ENCODE results near the gene FGF18. TPM values are rescaled to one million over a fixed set of nuclear protein-coding genes. Genes with fewer than 3 reads are reported as not detected.

FGF18 gene
- total and polyA plus RNA-seq, 2 of the 4 experiments (the other 2 are of a cell fraction) = 0.15 TPM; not detected in 1

- POLR2A ChIA-PET (ENCODE audit: unreplicated experiment) = no interaction called here
These were observed 57.3 kb downstream of the FGF18 start for GRCh38 chr5:171476701-171477100.

More at GRCh38 chr5:171476701-171477100, 57.3 kb downstream of the FGF18 start:
- Histone ChIP-seq H3K9me3 (ENCODE audit: control insufficient read depth, insufficient read depth, low read length) (no peaks in the 10 kb centered on the region), H3K23ac (ENCODE audit: low read depth, low read length) (no peak overlapping the region), H2AK5ac (ENCODE audit: low read depth, low read length) (no peak overlapping the region), H3K27ac (ENCODE audit: insufficient read depth, low read length) (no peak overlapping the region), H3K79me1 (ENCODE audit: low read depth in 1 of 2, low read length in 2 of 2) (no peaks in the 10 kb centered on the region), H3K27me3 (ENCODE audit: control insufficient read depth, insufficient read depth, low read length) (peaks cover 12% of the 10 kb centered on the region), H2AFZ (replicated peaks; ENCODE audit: low read length, poor library complexity) (no peak overlapping the region), H3K4me1 (ENCODE audit: control insufficient read depth, insufficient read depth, low read length) (peaks cover 4% of the 10 kb centered on the region; the same call in 1 of the 2 replicates), H4K5ac (ENCODE audit: low read depth, low read length) (no peak overlapping the region), H3K4ac (ENCODE audit: low read depth, low read length) (no peak overlapping the region), H4K8ac (ENCODE audit: low read depth in 2 of 2, low read length in 2 of 2) (no peak overlapping the region), H3K18ac (ENCODE audit: low read depth, low read length) (no peak overlapping the region), H3K14ac (replicated peaks; ENCODE audit: low read depth, low read length) (no peak overlapping the region), H3K36me3 (ENCODE audit: control insufficient read depth, insufficient read depth, low read length) (no peaks in the 10 kb centered on the region), H3K4me3 (ENCODE audit: insufficient read depth, low read depth, low read length) (no peak overlapping the region), H3K4me2 (ENCODE audit: low read depth, low read length) (no peak overlapping the region), H2BK15ac (ENCODE audit: low read depth, low read length) (no peak overlapping the region), H2AK9ac (replicated peaks; ENCODE audit: low read depth, low read length, poor library complexity) (no peak overlapping the region), H2BK20ac (ENCODE audit: low read depth, low read length) (no peak overlapping the region), H3K56ac (ENCODE audit: extremely low read depth, insufficient read depth, low read length) (no peak overlapping the region), H3K9me1 (ENCODE audit: insufficient read depth, low read length) (no peaks in the 10 kb centered on the region), H4K20me1 (ENCODE audit: insufficient read depth, low read length) (no peaks in the 10 kb centered on the region), H4K91ac (ENCODE audit: insufficient read depth, low read depth, low read length) (no peak overlapping the region), H3K9ac (ENCODE audit: low read depth, low read length) (no peak overlapping the region), H2BK120ac (ENCODE audit: low read depth, low read length) (no peak overlapping the region), H2BK5ac (ENCODE audit: low read depth, low read length, poor library complexity, severe bottlenecking) (no peak overlapping the region)
- DNase-seq (no peak), ATAC-seq (ENCODE audit: low read depth) (no peak)
- no TSS peak for BruUV-seq (replicated peaks)
- CTCF ChIA-PET = no interaction called here
- no peak for TF ChIP-seq MXI1 (IDR thresholded peaks at IDR 0.05; ENCODE audit: borderline replicate concordance, low read depth, low read length)
- TF ChIP-seq SMC3 (IDR thresholded peaks at IDR 0.05; ENCODE audit: low read depth, low read length) = no peak
- no peak for TF ChIP-seq BHLHE40 (IDR thresholded peaks at IDR 0.05; ENCODE audit: low read depth, low read length)
- no peak for TF ChIP-seq MAZ (IDR thresholded peaks at IDR 0.05; ENCODE audit: borderline replicate concordance, low read depth, low read length)
- no peak for TF ChIP-seq NFE2L2 (IDR thresholded peaks at IDR 0.05; ENCODE audit: low read depth, low read length)
- no peak for TF ChIP-seq RCOR1 (IDR thresholded peaks at IDR 0.05; ENCODE audit: insufficient replicate concordance, low read length)
- TF ChIP-seq, protein P1, sequence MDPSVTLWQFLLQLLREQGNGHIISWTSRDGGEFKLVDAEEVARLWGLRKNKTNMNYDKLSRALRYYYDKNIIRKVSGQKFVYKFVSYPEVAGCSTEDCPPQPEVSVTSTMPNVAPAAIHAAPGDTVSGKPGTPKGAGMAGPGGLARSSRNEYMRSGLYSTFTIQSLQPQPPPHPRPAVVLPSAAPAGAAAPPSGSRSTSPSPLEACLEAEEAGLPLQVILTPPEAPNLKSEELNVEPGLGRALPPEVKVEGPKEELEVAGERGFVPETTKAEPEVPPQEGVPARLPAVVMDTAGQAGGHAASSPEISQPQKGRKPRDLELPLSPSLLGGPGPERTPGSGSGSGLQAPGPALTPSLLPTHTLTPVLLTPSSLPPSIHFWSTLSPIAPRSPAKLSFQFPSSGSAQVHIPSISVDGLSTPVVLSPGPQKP (IDR thresholded peaks at IDR 0.05; ENCODE audit: borderline replicate concordance, low read depth, low read length) = no peak
- TF ChIP-seq, protein P2, sequence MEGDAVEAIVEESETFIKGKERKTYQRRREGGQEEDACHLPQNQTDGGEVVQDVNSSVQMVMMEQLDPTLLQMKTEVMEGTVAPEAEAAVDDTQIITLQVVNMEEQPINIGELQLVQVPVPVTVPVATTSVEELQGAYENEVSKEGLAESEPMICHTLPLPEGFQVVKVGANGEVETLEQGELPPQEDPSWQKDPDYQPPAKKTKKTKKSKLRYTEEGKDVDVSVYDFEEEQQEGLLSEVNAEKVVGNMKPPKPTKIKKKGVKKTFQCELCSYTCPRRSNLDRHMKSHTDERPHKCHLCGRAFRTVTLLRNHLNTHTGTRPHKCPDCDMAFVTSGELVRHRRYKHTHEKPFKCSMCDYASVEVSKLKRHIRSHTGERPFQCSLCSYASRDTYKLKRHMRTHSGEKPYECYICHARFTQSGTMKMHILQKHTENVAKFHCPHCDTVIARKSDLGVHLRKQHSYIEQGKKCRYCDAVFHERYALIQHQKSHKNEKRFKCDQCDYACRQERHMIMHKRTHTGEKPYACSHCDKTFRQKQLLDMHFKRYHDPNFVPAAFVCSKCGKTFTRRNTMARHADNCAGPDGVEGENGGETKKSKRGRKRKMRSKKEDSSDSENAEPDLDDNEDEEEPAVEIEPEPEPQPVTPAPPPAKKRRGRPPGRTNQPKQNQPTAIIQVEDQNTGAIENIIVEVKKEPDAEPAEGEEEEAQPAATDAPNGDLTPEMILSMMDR (conservative IDR thresholded peaks at IDR 0.05; ENCODE audit: low read depth, low read length) = no peak
- no peak for TF ChIP-seq POLR2A (IDR thresholded peaks at IDR 0.05; ENCODE audit: low read depth, low read length)
- no peak for TF ChIP-seq CHD1 (IDR thresholded peaks at IDR 0.05; ENCODE audit: low read depth, low read length)
- no peak for TF ChIP-seq RFX5 (IDR thresholded peaks at IDR 0.05; ENCODE audit: low read depth, low read length)
- no peak for TF ChIP-seq USF2 (IDR thresholded peaks at IDR 0.05; ENCODE audit: low read depth, low read length)
- TF ChIP-seq MAFK (IDR thresholded peaks at IDR 0.05; ENCODE audit: low read depth, low read length) = no peak
- no peak for TF ChIP-seq RAD21 (IDR thresholded peaks at IDR 0.05; ENCODE audit: low read length)
- no peak for TF ChIP-seq CEBPB (IDR thresholded peaks at IDR 0.05; ENCODE audit: low read depth, low read length)
- no peak for TF ChIP-seq FOS (IDR thresholded peaks at IDR 0.05; ENCODE audit: low read depth, low read length)
- intact Hi-C loops (cut with micrococcal nuclease) = no loop called here
- WGBS, 2 experiments (ENCODE audit: extremely low coverage in 2 of 2, insufficient read length in 1 of 2) = no CpG with 5 or more reads among the region's 1 CpG
- dilution Hi-C loops (cut with HindIII; ENCODE audit: low sequenced_read_pairs, unreplicated experiment) = no loop called here
- in situ Hi-C loops (cut with MboI; ENCODE audit: low sequenced_read_pairs) = no loop called here
